Liver (tissue), 9 donors: Measurements from ENCODE around the gene CAPZB. TPM values are rescaled to one million over a fixed set of nuclear protein-coding genes. Genes with fewer than 3 reads are reported as not detected.

Experiments
- DNase-seq: peaks from one replicate; pipeline ENCODE4 v3.0.0-alpha.2; 2017; ENCODE audit warnings: low spot score
- H3K27ac ChIP-seq, 2 donors: one replicate each; pipeline ENCODE4 v1.7.0; 2013; ENCODE audit warnings: inconsistent platforms in 2 of 2, low read length in 2 of 2, control low read depth in 1 of 2, low read depth in 1 of 2, mild to moderate bottlenecking in 1 of 2
- H3K27me3 ChIP-seq, 4 donors: one replicate each; pipeline versions ENCODE4 v1.6.1 to v1.7.0; 2013; ENCODE audit warnings: low read length in 3 of 4, inconsistent platforms in 1 of 4, mild to moderate bottlenecking in 1 of 4, moderate library complexity in 1 of 4; ENCODE audit not compliant: control insufficient read depth in 4 of 4, insufficient read depth in 4 of 4
- H3K36me3 ChIP-seq, 4 donors: one replicate each; pipeline versions ENCODE4 v1.6.1 to v1.7.0; 2013; ENCODE audit warnings: low read length in 3 of 4, mild to moderate bottlenecking in 3 of 4, low read depth in 1 of 4, moderate library complexity in 1 of 4; ENCODE audit not compliant: control insufficient read depth in 4 of 4, insufficient read depth in 3 of 4
- H3K4me1 ChIP-seq, 4 donors: one replicate each; pipeline versions ENCODE4 v1.6.1 to v1.7.0; 2013; ENCODE audit warnings: low read length in 3 of 4, mild to moderate bottlenecking in 3 of 4, moderate library complexity in 1 of 4; ENCODE audit not compliant: control insufficient read depth in 4 of 4, insufficient read depth in 4 of 4
- H3K4me3 ChIP-seq, 3 donors: one replicate each; pipeline versions ENCODE4 v1.6.1 to v1.7.0; 2013; ENCODE audit warnings: low read length in 3 of 3, control low read depth in 1 of 3, low read depth in 1 of 3, mild to moderate bottlenecking in 1 of 3
- H3K9ac ChIP-seq, 2 donors: one replicate each; pipeline ENCODE4 v1.7.0; 2013; ENCODE audit warnings: low read length in 2 of 2, mild to moderate bottlenecking in 2 of 2, moderate library complexity in 2 of 2, control low read depth in 1 of 2, low read depth in 1 of 2
- H3K9me3 ChIP-seq, 4 donors: one replicate each; pipeline versions ENCODE4 v1.6.1 to v1.7.0; 2013; ENCODE audit warnings: low read length in 3 of 4; ENCODE audit not compliant: control insufficient read depth in 4 of 4
- CTCF ChIP-seq: fragments of 150-350 bp; IDR thresholded peaks from 2 replicates; pipeline ENCODE4 v1.5.1; 2017; ENCODE audit warnings: improper control_type of control experiment, low read depth, low read length; ENCODE audit not compliant: missing input control
- EGR1 ChIP-seq, 2 donors: IDR thresholded peaks; 2 replicates each; pipeline ENCODE4 v1.6.1; 2016 to 2018; ENCODE audit warnings: antibody characterized with exemption in 2 of 2, low read depth in 2 of 2
- FOXA1 ChIP-seq: IDR thresholded peaks from 2 replicates; pipeline ENCODE4 v1.6.1; 2016; ENCODE audit warnings: antibody characterized with exemption
- GABPA ChIP-seq, 2 donors: IDR thresholded peaks in 1 of 2; conservative IDR thresholded peaks in 1 of 2; 2 replicates each; pipeline ENCODE4 v1.6.1; 2016; ENCODE audit warnings: antibody characterized with exemption in 2 of 2, mild to moderate bottlenecking in 1 of 2, moderate library complexity in 1 of 2
- HNF4A ChIP-seq, 2 donors: conservative IDR thresholded peaks; 2 replicates each; pipeline ENCODE4 v1.6.1; 2016; ENCODE audit warnings: antibody characterized with exemption in 2 of 2, mild to moderate bottlenecking in 2 of 2
- HNF4G ChIP-seq: IDR thresholded peaks from 2 replicates; pipeline ENCODE4 v1.6.1; 2016; ENCODE audit warnings: antibody characterized with exemption
- JUND ChIP-seq, 2 donors: IDR thresholded peaks; 2 replicates each; pipeline ENCODE4 v1.6.1; 2016; ENCODE audit warnings: antibody characterized with exemption in 2 of 2
- NR2F2 ChIP-seq: IDR thresholded peaks from 2 replicates; pipeline ENCODE4 v1.6.1; 2016; ENCODE audit warnings: antibody characterized with exemption
- RAD21 ChIP-seq, 2 donors: IDR thresholded peaks; 2 replicates each; pipeline ENCODE4 v1.6.1; 2016; ENCODE audit warnings: antibody characterized with exemption in 2 of 2, mild to moderate bottlenecking in 2 of 2
- RXRA ChIP-seq, 2 donors: IDR thresholded peaks; 2 replicates each; pipeline ENCODE4 v1.6.1; 2017 to 2018; ENCODE audit warnings: antibody characterized with exemption in 2 of 2, mild to moderate bottlenecking in 1 of 2
- SP1 ChIP-seq: IDR thresholded peaks from 2 replicates; pipeline ENCODE4 v1.6.1; 2018; ENCODE audit warnings: antibody characterized with exemption, mild to moderate bottlenecking
- TAF1 ChIP-seq: conservative IDR thresholded peaks from 2 replicates; pipeline ENCODE4 v1.6.1; 2016; ENCODE audit warnings: antibody characterized with exemption, mild to moderate bottlenecking
- YY1 ChIP-seq: IDR thresholded peaks from 2 replicates; pipeline ENCODE4 v1.6.1; 2016; ENCODE audit warnings: antibody characterized with exemption, mild to moderate bottlenecking
- WGBS: extraction: QIAGEN DNeasy Blood & Tissue Kit; methylation state at CpG from one replicate; pipeline ENCODE4 v1.1.7; 2013; 5-methylcytosine and 5-hydroxymethylcytosine counted together
- polyA plus RNA-seq, 2 donors: library from polyadenylated mRNA; stranded (reverse) in 1 of 2; unstranded in 1 of 2; fragments of 200-250 nt in 1 of 2; fragments of >200 nt in 1 of 2; fragmentation: Nextera tagmentation in 1 of 2; extraction: Ambion mirVana in 1 of 2; gene quantifications; one replicate each; pipeline versions ENCODE4 v1.2.1 to v1.2.3, GENCODE V29; 2013 to 2015
- total RNA-seq, 2 donors: library from RNA; depleted of rRNA; stranded (reverse); fragments of >200 nt; gene quantifications; one replicate each; pipeline ENCODE4 v1.2.3, GENCODE V29; 2014
- TF ChIP-seq, protein P1 (sequence below): IDR thresholded peaks from 2 replicates; pipeline ENCODE4 v1.6.1; 2016; ENCODE audit warnings: antibody characterized with exemption
- TF ChIP-seq, protein P2 (sequence below): IDR thresholded peaks from 2 replicates; pipeline ENCODE4 v1.6.1; 2016; ENCODE audit warnings: antibody characterized with exemption
- TF ChIP-seq, protein P3 (sequence below): IDR thresholded peaks from 2 replicates; pipeline ENCODE4 v1.6.1; 2016; ENCODE audit warnings: antibody characterized with exemption, mild to moderate bottlenecking
- donor health status: healthy.
- donor health status: healthy.
- donor health status: healthy.
- donor health status: healthy.
- donor health status: healthy.

The CAPZB gene
- total and polyA plus RNA-seq, 4 donors = 38.3 to 98.9 (median 51.1) TPM

- DNase-seq = no peak
- Histone ChIP-seq H3K9ac (no peak overlapping the region), H3K9me3 (no peaks in the 10 kb centered on the region), H3K36me3 (peaks cover 4 to 20% (median 11%) of the 10 kb centered on the region in 4 donors), H3K27me3 (no peaks in the 10 kb centered on the region), H3K4me3 (no peak overlapping the region), H3K27ac (no peak overlapping the region), H3K4me1 (peaks cover 0 to 6% (median 1%) of the 10 kb centered on the region in 4 donors)
- WGBS = 88% methylated on average over 3 of the region's 3 CpGs
- TF ChIP-seq RXRA (IDR thresholded peaks at IDR 0.05) (no peak), RAD21 (IDR thresholded peaks at IDR 0.05) (no peak), JUND (IDR thresholded peaks at IDR 0.05) (no peak), GABPA (IDR thresholded peaks at IDR 0.05 in 1 of 2, conservative IDR thresholded peaks at IDR 0.05 in 1 of 2) (no peak), TAF1 (no peak), HNF4A (conservative IDR thresholded peaks at IDR 0.05) (no peak), YY1 (no peak), HNF4G (no peak), SP1 (no peak), EGR1 (IDR thresholded peaks at IDR 0.05; ENCODE audit: low read depth in 2 of 2) (no peak), NR2F2 (no peak), FOXA1 (no peak), CTCF (no peak)
- TF ChIP-seq, protein P1, sequence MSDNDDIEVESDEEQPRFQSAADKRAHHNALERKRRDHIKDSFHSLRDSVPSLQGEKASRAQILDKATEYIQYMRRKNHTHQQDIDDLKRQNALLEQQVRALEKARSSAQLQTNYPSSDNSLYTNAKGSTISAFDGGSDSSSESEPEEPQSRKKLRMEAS = no peak
- TF ChIP-seq, protein P2, sequence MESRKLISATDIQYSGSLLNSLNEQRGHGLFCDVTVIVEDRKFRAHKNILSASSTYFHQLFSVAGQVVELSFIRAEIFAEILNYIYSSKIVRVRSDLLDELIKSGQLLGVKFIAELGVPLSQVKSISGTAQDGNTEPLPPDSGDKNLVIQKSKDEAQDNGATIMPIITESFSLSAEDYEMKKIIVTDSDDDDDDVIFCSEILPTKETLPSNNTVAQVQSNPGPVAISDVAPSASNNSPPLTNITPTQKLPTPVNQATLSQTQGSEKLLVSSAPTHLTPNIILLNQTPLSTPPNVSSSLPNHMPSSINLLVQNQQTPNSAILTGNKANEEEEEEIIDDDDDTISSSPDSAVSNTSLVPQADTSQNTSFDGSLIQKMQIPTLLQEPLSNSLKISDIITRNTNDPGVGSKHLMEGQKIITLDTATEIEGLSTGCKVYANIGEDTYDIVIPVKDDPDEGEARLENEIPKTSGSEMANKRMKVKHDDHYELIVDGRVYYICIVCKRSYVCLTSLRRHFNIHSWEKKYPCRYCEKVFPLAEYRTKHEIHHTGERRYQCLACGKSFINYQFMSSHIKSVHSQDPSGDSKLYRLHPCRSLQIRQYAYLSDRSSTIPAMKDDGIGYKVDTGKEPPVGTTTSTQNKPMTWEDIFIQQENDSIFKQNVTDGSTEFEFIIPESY = no peak
- TF ChIP-seq, protein P3, sequence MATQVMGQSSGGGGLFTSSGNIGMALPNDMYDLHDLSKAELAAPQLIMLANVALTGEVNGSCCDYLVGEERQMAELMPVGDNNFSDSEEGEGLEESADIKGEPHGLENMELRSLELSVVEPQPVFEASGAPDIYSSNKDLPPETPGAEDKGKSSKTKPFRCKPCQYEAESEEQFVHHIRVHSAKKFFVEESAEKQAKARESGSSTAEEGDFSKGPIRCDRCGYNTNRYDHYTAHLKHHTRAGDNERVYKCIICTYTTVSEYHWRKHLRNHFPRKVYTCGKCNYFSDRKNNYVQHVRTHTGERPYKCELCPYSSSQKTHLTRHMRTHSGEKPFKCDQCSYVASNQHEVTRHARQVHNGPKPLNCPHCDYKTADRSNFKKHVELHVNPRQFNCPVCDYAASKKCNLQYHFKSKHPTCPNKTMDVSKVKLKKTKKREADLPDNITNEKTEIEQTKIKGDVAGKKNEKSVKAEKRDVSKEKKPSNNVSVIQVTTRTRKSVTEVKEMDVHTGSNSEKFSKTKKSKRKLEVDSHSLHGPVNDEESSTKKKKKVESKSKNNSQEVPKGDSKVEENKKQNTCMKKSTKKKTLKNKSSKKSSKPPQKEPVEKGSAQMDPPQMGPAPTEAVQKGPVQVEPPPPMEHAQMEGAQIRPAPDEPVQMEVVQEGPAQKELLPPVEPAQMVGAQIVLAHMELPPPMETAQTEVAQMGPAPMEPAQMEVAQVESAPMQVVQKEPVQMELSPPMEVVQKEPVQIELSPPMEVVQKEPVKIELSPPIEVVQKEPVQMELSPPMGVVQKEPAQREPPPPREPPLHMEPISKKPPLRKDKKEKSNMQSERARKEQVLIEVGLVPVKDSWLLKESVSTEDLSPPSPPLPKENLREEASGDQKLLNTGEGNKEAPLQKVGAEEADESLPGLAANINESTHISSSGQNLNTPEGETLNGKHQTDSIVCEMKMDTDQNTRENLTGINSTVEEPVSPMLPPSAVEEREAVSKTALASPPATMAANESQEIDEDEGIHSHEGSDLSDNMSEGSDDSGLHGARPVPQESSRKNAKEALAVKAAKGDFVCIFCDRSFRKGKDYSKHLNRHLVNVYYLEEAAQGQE = no peak
Measured at GRCh38 chr1:19319196-19319595, 166.1 kb downstream of the CAPZB start.
